Thoracic aorta endothelial cell (primary cell): ENCODE data around the gene BMX. TPM values are rescaled to one million over a fixed set of nuclear protein-coding genes. Genes with fewer than 3 reads are reported as not detected.

Experiments
- total RNA-seq: library from RNA; depleted of rRNA; stranded (reverse); fragments of >200 nt; gene quantifications from 2 replicates; pipeline ENCODE4 v1.2.3, GENCODE V29; 2012

The BMX gene
- 157 and 166 TPM in 2 replicates for total RNA-seq

DNA sequence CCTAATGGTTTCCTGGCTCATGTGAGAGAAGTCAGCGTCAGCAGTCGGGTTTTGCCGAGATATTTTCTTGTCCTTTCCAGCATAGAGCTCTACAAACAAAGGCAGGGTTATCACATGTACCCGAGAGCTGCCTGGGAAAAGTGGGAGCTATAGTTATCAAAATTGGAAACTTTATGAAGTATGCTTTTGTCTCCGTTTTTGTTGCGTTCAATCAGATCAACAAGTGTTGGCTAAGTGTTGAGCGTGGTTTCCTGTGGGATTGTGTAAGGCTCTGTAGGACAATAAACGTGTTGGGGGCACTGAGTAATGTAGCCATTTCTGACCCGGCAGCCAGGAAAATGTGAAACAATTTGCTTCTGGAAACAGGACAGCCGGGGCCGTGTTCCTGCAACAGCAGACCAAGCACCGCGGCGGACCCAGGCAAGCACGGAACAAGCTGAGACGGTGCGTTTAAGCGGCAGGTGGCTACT, at the start of gene BMX:
Gene BMX, plus strand, starts transcription at position 311 of the 470 bp plus-strand sequence. CDS start 7,547 bp downstream, outside the sequence.

DNA sequence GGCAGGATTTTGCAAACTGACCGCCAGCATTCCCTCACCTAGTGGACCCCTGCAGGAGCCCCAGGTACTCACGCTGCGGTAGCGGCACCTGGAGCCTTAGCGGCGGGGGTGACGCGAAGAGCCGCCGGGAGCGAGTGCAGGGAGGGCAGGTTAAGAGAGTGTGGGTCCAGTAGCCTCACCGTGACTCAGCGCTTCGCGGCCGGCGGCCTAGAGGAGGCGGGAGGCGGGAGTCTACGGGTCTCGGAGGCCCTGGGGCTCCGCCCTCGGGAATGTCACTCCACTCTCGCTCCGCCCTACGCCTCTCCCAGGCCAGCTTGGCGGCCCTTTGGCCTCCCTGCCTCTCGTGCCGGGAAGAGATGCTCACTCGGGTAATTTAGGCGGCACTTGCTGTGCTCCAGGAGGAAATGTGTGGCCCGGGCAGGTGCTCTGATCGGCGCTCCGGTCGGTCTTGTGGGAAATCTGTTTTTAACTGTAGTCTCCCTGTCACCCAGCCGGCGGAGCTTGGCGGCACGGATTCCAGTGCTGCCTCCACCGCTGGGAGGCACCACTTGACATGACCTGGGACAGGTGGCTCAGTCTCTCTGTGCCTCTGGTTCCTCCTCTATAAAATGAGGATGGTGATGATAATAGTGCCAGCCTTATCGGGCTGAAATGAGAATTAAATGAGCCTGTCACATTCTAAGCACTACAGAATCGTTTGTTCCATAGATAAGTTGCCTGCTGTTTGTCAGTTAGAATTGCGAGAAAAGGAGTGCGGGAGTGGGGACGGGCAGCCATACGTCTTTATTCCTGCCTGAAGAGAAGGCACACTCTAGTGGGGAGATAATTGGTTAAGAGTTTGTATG, 7.3 kb upstream of the BMX start, which contains the start of gene PIR:
Gene PIR, minus strand, starts transcription at position 216 of the 845 bp plus-strand sequence. CDS start 2,076 bp downstream, outside the sequence.

DNA sequence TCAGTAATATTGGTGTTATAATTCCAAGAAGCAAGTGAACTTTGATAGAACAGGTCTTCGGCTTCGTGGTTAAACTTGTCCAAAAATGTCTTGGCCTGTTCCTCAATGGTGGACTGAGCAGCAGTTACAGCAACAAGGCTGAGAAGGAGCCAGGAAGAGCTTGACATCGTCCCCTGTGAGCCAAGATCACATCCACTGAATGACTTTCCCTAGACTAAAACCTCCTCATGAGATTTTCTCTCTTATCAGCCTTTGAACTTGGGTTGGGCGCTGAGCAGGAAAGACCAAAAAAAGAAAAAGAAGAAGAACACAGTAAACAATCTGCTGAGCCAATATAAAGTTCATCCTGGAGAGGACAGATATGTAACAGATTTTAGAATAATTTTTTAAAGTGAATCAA, 100.1 kb downstream of the BMX start, which contains the start of gene ACE2:
Gene ACE2, minus strand, starts transcription at position 216 of the 400 bp plus-strand sequence. Its CDS starts 49 bp downstream, at position 167.

Other genes with a start within 250 kb of the BMX start
- 9.8 and 17.4 TPM in 2 replicates for gene ASB9, start 230.7 kb upstream of the BMX start, total RNA-seq
- 0.14 TPM in 1 of 2 replicates, not detected in the other for gene ASB11, start 185.2 kb upstream of the BMX start, total RNA-seq
- 16.4 and 19.2 TPM in 2 replicates for gene PIGA, start 165.3 kb upstream of the BMX start, total RNA-seq
- 0.53 and 0.65 TPM in 2 replicates for gene VEGFD, start 116.4 kb upstream of the BMX start, total RNA-seq
- gene PIR, start 7.5 kb upstream of the BMX start, total RNA-seq = 141 and 163 TPM in 2 replicates
- gene ACE2, start 100.2 kb downstream of the BMX start, total RNA-seq = not detected in 2 replicates
- gene CLTRN, start 164.0 kb downstream of the BMX start, total RNA-seq = not detected in 2 replicates
- 5.5 and 10.0 TPM in 2 replicates for gene CA5B, start 237.5 kb downstream of the BMX start, total RNA-seq